K562 (cell line): Measurements from ENCODE around the gene RNASEH2A. TPM values are rescaled to one million over a fixed set of nuclear protein-coding genes. Genes with fewer than 3 reads are reported as not detected.

Experiments
- CXXC5 ChIP-seq: fragments of 250-450 bp; sonication (Bioruptor Pico); IDR thresholded peaks from 2 replicates; pipeline ENCODE4 v1.8.0; 2022; ENCODE audit warnings: inconsistent platforms, mild to moderate bottlenecking, moderate library complexity
- E2F5 ChIP-seq: sonication (generic); formaldehyde crosslinking; IDR thresholded peaks from 2 replicates; pipeline ENCODE4 v1.8.0; 2022; ENCODE audit warnings: mild to moderate bottlenecking, missing genetic modification reagents
- HBP1 ChIP-seq: fragments of 450-650 bp; formaldehyde crosslinking; IDR thresholded peaks from 2 replicates; pipeline ENCODE4 v1.4.0; 2022; ENCODE audit warnings: missing genetic modification characterization
- HMG20A ChIP-seq: fragments of 450-650 bp; formaldehyde crosslinking; conservative IDR thresholded peaks from 2 replicates; pipeline ENCODE4 v1.4.0; 2020; ENCODE audit warnings: mild to moderate bottlenecking, mixed read lengths
- HMG20B ChIP-seq: fragments of 250-450 bp; sonication (Bioruptor Pico); IDR thresholded peaks from 2 replicates; pipeline ENCODE4 v1.5.0; 2021; ENCODE audit warnings: mild to moderate bottlenecking
- HNRNPLL ChIP-seq: fragments of 200-400 bp; formaldehyde crosslinking; IDR thresholded peaks from 2 replicates; pipeline ENCODE4 v1.6.1; 2017; ENCODE audit warnings: low read length, low read depth, mild to moderate bottlenecking; ENCODE audit not compliant: poor library complexity, severe bottlenecking
- IRF2 ChIP-seq: sonication (generic); formaldehyde crosslinking; IDR thresholded peaks from 2 replicates; pipeline ENCODE4 v1.8.1; 2022; ENCODE audit warnings: mild to moderate bottlenecking, missing genetic modification reagents
- KDM4B ChIP-seq, 2 experiments: fragments of 450-650 bp in 1 of 2; sonication (generic) in 1 of 2; IDR thresholded peaks; 2 replicates each; pipeline ENCODE4 v1.6.1; 2016 to 2017; ENCODE audit warnings: borderline replicate concordance in 2 of 2, antibody characterized with exemption in 1 of 2, low read depth in 1 of 2, mild to moderate bottlenecking in 1 of 2
- KLF1 ChIP-seq: fragments of 450-650 bp; IDR thresholded peaks from 2 replicates; pipeline ENCODE4 v1.6.1; 2016; ENCODE audit warnings: missing genetic modification characterization, missing compliant biosample characterization
- NRF1 ChIP-seq, 2 experiments: fragments of 450-650 bp; IDR thresholded peaks in 1 of 2; conservative IDR thresholded peaks in 1 of 2; 2 replicates each; pipeline ENCODE4 v1.6.1; 2014; ENCODE audit warnings: mild to moderate bottlenecking in 2 of 2
- NUFIP1 ChIP-seq: fragments of 450-650 bp; IDR thresholded peaks from 2 replicates; pipeline ENCODE4 v1.6.1; 2018; ENCODE audit not compliant: partially characterized antibody
- PKNOX1 ChIP-seq: fragments of 450-650 bp; IDR thresholded peaks from 2 replicates; pipeline ENCODE4 v1.6.1; 2016
- RNF2 ChIP-seq: sonication (generic); IDR thresholded peaks from 2 replicates; pipeline ENCODE4 v1.6.1; 2016
- SMAD4 ChIP-seq: fragments of 250-450 bp; sonication (Bioruptor Pico); conservative IDR thresholded peaks from 2 replicates; pipeline ENCODE4 v1.8.0; 2021; ENCODE audit warnings: inconsistent platforms, mild to moderate bottlenecking, moderate library complexity
- STAG1 ChIP-seq: sonication (generic); formaldehyde crosslinking; IDR thresholded peaks from 2 replicates; pipeline ENCODE4 v1.5.0; 2020; ENCODE audit warnings: missing genetic modification reagents, borderline replicate concordance
- TRIM28 ChIP-seq: fragments of 450-650 bp; IDR thresholded peaks from 2 replicates; pipeline ENCODE4 v1.6.1; 2017
- TSC22D4 ChIP-seq: fragments of 450-650 bp; IDR thresholded peaks from 2 replicates; pipeline ENCODE4 v1.6.1; 2016; ENCODE audit warnings: missing genetic modification characterization, missing biosample characterization, control low read depth
- YY1 ChIP-seq, 3 experiments: IDR thresholded peaks; 2 replicates each; pipeline ENCODE4 v1.6.1; 2011; ENCODE audit warnings: low read length in 2 of 3, mild to moderate bottlenecking in 2 of 3, moderate library complexity in 2 of 3, borderline replicate concordance in 1 of 3, control low read depth in 1 of 3, low read depth in 1 of 3; ENCODE audit not compliant: insufficient read depth in 3 of 3, insufficient replicate concordance in 2 of 3, control insufficient read depth in 1 of 3, insufficient read length in 1 of 3; ENCODE audit errors: extremely low read depth in 1 of 3
- ZBTB7A ChIP-seq: IDR thresholded peaks from 2 replicates; pipeline ENCODE4 v1.6.1; 2011; ENCODE audit warnings: low read depth, mild to moderate bottlenecking, low read length, moderate library complexity, borderline replicate concordance; ENCODE audit not compliant: control insufficient read depth
- ZNF354B ChIP-seq: fragments of 250-450 bp; sonication (Bioruptor Pico); IDR thresholded peaks from 2 replicates; pipeline ENCODE4 v1.4.0; 2020
- ZNF511 ChIP-seq: sonication (generic); formaldehyde crosslinking; IDR thresholded peaks from 2 replicates; pipeline ENCODE4 v1.8.0; 2022; ENCODE audit warnings: mild to moderate bottlenecking, missing genetic modification reagents
- polyA plus RNA-seq, 8 experiments: library from polyadenylated mRNA; depleted of rRNA in 4 of 8; stranded (reverse) in 5 of 8; unstranded in 3 of 8; fragments of >200 nt; fragmentation: Nextera tagmentation in 2 of 8; fragmentation: Illumina TruSeq in 1 of 8; extraction: Ambion mirVana in 2 of 8; extraction: Trizol in 1 of 8; gene quantifications; 2 replicates each; pipeline versions ENCODE4 v1.2.1 to v1.2.3, GENCODE V29; 2011 to 2014; ENCODE audit warnings: inconsistent platforms in 1 of 8, missing spikeins in 1 of 8
- total RNA-seq, 7 experiments: library from RNA; depleted of rRNA in 6 of 7; stranded (reverse); fragments of >200 nt in 6 of 7; fragmentation: Illumina TruSeq in 2 of 7; extraction: Trizol in 2 of 7; gene quantifications; 2 replicates each; pipeline versions ENCODE4 v1.2.1 to v1.2.3, GENCODE V29; 2011 to 2021; ENCODE audit warnings: low replicate concordance in 1 of 7

The RNASEH2A gene
- total and polyA plus RNA-seq, 9 of the 15 experiments (the other 6 are each of a cell fraction or from before 2014, with no cell fraction given), result 22.3 to 78.0 (median 61.7) TPM

GRCh38 chr19:12801466-12802266 is 4.7 kb upstream of the RNASEH2A start, which contains the start of the genes PRDX2 and THSD8 (continued):
- no peak for TF ChIP-seq HMG20A
- TF ChIP-seq KLF1 (tag), result no peak
- no peak for TF ChIP-seq TSC22D4 (tag)
- TF ChIP-seq PKNOX1, result no peak
- TF ChIP-seq TRIM28, result no peak
- TF ChIP-seq HNRNPLL, result peak; percentile 32
- 0 out of 2 replicates have a peak, but pooled peaks have one; percentile 32 for TF ChIP-seq HBP1 (CRISPR knock-in tag)
- peak; percentile 83 for TF ChIP-seq RNF2
- TF ChIP-seq YY1 (IDR thresholded peaks at IDR 0.05; ENCODE audit: borderline replicate concordance in 1 of 3, control insufficient read depth in 1 of 3, extremely low read depth in 1 of 3, insufficient read depth in 3 of 3, insufficient read length in 1 of 3, insufficient replicate concordance in 2 of 3, low read depth in 1 of 3, low read length in 2 of 3), result no peak
- no peak for TF ChIP-seq STAG1 (CRISPR knock-in tag)
- peak; percentile 73 for TF ChIP-seq NUFIP1
- TF ChIP-seq ZNF354B (CRISPR knock-in tag), result no peak
- TF ChIP-seq HMG20B (CRISPR knock-in tag), result no peak
- peak; percentile 68 to 74 for TF ChIP-seq NRF1 (conservative IDR thresholded peaks at IDR 0.05 in 1 of 2, IDR thresholded peaks at IDR 0.05 in 1 of 2)
- TF ChIP-seq KDM4B (IDR thresholded peaks at IDR 0.05; ENCODE audit: borderline replicate concordance in 2 of 2, low read depth in 1 of 2), result no peak
- TF ChIP-seq ZNF511 (CRISPR knock-in tag), result peak; percentile 70; the same call in 1 of the 2 replicates
- peak; percentile 70 for TF ChIP-seq SMAD4
- TF ChIP-seq IRF2 (CRISPR knock-in tag), result no peak; the same call in 1 of the 2 replicates
- TF ChIP-seq ZBTB7A, result peak; percentile 82; the same call in 1 of the 2 replicates
- peak; percentile 95 for TF ChIP-seq CXXC5 (CRISPR knock-in tag)
- TF ChIP-seq E2F5 (CRISPR knock-in tag), result peak; percentile 88
